SK-N-SH treated with all-trans-retinoic acid at 6 μM for 48 hours (cell line): ENCODE results near the gene GPR26.

Experiments used
- ARNTL ChIP-seq: fragments of 450-650 bp; formaldehyde crosslinking; IDR thresholded peaks from 2 replicates; pipeline ENCODE4 v1.5.0; 2020; ENCODE audit warnings: low read depth, mild to moderate bottlenecking, moderate library complexity, borderline replicate concordance
- CSDC2 ChIP-seq: fragments of 250-450 bp; sonication (Bioruptor Pico); IDR thresholded peaks from 2 replicates; pipeline ENCODE4 v1.5.0; 2020; ENCODE audit warnings: mild to moderate bottlenecking, moderate library complexity
- OSR1 ChIP-seq: fragments of 250-450 bp; sonication (Bioruptor Pico); IDR thresholded peaks from 2 replicates; pipeline ENCODE4 v1.8.0; 2022; ENCODE audit warnings: moderate library complexity, mild to moderate bottlenecking, inconsistent platforms
- PPARA ChIP-seq: fragments of 250-450 bp; sonication (Bioruptor Pico); IDR thresholded peaks from 2 replicates; pipeline ENCODE4 v1.5.0; 2020; ENCODE audit warnings: mild to moderate bottlenecking, borderline replicate concordance
- TOX ChIP-seq: fragments of 250-450 bp; sonication (Bioruptor Pico); IDR thresholded peaks from 2 replicates; pipeline ENCODE4 v1.8.0; 2021; ENCODE audit warnings: mild to moderate bottlenecking, moderate library complexity, borderline replicate concordance
- ZFP30 ChIP-seq: fragments of 450-650 bp; formaldehyde crosslinking; IDR thresholded peaks from 2 replicates; pipeline ENCODE4 v1.5.0; 2022; ENCODE audit warnings: mild to moderate bottlenecking, moderate library complexity
- ZNF565 ChIP-seq: fragments of 450-650 bp; formaldehyde crosslinking; conservative IDR thresholded peaks from 2 replicates; pipeline ENCODE4 v1.5.0; 2020; ENCODE audit warnings: low read depth, mild to moderate bottlenecking, moderate library complexity
- TF ChIP-seq, protein P1 (sequence below): fragments of 250-450 bp; sonication (Bioruptor Pico); IDR thresholded peaks from 2 replicates; pipeline ENCODE4 v1.5.1; 2021; ENCODE audit warnings: mild to moderate bottlenecking, moderate library complexity
- TF ChIP-seq, protein P2 (sequence below): fragments of 250-450 bp; sonication (Bioruptor Pico); IDR thresholded peaks from 2 replicates; pipeline ENCODE4 v1.8.0; 2020; ENCODE audit warnings: mild to moderate bottlenecking, moderate library complexity, borderline replicate concordance
- TF ChIP-seq, protein P3 (sequence below): fragments of 250-450 bp; sonication (Bioruptor Pico); IDR thresholded peaks from 2 replicates; pipeline ENCODE4 v1.5.1; 2020; ENCODE audit warnings: low read depth, mild to moderate bottlenecking, moderate library complexity
- TF ChIP-seq, protein P4 (sequence below): fragments of 250-450 bp; sonication (Bioruptor Pico); IDR thresholded peaks from 2 replicates; pipeline ENCODE4 v1.5.0; 2020; ENCODE audit warnings: mild to moderate bottlenecking, moderate library complexity

DNA sequence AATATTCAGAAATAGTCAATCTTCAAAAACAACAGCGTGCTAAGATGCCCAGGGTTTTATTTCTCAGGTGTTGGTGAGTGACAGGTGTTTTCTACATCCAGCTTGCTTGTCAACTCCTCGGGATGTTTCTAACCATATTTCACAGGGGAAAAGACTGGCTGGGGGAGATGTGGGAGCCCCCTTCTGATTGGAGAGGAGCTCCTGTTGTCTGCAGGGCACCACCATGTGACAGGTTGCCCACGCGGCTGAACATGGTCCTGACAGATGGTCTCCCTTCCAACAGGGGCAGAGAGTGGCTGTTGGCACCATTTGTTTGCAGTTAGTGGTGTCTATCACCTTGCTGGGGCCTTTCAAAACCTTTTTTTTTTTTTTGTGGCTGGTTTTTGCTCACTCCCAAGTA is 16.5 kb upstream of the GPR26 start:
- TF ChIP-seq, protein P1, sequence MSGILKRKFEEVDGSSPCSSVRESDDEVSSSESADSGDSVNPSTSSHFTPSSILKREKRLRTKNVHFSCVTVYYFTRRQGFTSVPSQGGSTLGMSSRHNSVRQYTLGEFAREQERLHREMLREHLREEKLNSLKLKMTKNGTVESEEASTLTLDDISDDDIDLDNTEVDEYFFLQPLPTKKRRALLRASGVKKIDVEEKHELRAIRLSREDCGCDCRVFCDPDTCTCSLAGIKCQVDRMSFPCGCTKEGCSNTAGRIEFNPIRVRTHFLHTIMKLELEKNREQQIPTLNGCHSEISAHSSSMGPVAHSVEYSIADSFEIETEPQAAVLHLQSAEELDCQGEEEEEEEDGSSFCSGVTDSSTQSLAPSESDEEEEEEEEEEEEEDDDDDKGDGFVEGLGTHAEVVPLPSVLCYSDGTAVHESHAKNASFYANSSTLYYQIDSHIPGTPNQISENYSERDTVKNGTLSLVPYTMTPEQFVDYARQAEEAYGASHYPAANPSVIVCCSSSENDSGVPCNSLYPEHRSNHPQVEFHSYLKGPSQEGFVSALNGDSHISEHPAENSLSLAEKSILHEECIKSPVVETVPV, result no peak
- TF ChIP-seq PPARA (CRISPR knock-in tag), result no peak
- TF ChIP-seq, protein P2, sequence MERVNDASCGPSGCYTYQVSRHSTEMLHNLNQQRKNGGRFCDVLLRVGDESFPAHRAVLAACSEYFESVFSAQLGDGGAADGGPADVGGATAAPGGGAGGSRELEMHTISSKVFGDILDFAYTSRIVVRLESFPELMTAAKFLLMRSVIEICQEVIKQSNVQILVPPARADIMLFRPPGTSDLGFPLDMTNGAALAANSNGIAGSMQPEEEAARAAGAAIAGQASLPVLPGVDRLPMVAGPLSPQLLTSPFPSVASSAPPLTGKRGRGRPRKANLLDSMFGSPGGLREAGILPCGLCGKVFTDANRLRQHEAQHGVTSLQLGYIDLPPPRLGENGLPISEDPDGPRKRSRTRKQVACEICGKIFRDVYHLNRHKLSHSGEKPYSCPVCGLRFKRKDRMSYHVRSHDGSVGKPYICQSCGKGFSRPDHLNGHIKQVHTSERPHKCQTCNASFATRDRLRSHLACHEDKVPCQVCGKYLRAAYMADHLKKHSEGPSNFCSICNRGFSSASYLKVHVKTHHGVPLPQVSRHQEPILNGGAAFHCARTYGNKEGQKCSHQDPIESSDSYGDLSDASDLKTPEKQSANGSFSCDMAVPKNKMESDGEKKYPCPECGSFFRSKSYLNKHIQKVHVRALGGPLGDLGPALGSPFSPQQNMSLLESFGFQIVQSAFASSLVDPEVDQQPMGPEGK (CRISPR knock-in tag), result no peak
- TF ChIP-seq, protein P3, sequence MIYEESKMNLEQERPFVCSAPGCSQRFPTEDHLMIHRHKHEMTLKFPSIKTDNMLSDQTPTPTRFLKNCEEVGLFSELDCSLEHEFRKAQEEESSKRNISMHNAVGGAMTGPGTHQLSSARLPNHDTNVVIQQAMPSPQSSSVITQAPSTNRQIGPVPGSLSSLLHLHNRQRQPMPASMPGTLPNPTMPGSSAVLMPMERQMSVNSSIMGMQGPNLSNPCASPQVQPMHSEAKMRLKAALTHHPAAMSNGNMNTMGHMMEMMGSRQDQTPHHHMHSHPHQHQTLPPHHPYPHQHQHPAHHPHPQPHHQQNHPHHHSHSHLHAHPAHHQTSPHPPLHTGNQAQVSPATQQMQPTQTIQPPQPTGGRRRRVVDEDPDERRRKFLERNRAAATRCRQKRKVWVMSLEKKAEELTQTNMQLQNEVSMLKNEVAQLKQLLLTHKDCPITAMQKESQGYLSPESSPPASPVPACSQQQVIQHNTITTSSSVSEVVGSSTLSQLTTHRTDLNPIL (CRISPR knock-in tag), result no peak
- TF ChIP-seq ARNTL (CRISPR knock-in tag), result no peak
- no peak for TF ChIP-seq TOX (CRISPR knock-in tag)
- TF ChIP-seq, protein P4, sequence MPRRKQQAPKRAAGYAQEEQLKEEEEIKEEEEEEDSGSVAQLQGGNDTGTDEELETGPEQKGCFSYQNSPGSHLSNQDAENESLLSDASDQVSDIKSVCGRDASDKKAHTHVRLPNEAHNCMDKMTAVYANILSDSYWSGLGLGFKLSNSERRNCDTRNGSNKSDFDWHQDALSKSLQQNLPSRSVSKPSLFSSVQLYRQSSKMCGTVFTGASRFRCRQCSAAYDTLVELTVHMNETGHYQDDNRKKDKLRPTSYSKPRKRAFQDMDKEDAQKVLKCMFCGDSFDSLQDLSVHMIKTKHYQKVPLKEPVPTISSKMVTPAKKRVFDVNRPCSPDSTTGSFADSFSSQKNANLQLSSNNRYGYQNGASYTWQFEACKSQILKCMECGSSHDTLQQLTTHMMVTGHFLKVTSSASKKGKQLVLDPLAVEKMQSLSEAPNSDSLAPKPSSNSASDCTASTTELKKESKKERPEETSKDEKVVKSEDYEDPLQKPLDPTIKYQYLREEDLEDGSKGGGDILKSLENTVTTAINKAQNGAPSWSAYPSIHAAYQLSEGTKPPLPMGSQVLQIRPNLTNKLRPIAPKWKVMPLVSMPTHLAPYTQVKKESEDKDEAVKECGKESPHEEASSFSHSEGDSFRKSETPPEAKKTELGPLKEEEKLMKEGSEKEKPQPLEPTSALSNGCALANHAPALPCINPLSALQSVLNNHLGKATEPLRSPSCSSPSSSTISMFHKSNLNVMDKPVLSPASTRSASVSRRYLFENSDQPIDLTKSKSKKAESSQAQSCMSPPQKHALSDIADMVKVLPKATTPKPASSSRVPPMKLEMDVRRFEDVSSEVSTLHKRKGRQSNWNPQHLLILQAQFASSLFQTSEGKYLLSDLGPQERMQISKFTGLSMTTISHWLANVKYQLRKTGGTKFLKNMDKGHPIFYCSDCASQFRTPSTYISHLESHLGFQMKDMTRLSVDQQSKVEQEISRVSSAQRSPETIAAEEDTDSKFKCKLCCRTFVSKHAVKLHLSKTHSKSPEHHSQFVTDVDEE, result no peak
- TF ChIP-seq ZFP30 (CRISPR knock-in tag), result no peak
- TF ChIP-seq CSDC2 (CRISPR knock-in tag), result no peak
- no peak for TF ChIP-seq ZNF565 (CRISPR knock-in tag)
- no peak for TF ChIP-seq OSR1 (CRISPR knock-in tag)
